ENCODE measurements around the gene SIX1.
A peak's percentile ranks its signal among the peaks of the same experiment; 100 is the strongest.

SIX1 gene

GRCh38 chr14:60642270-60643140 lies 6.8 kb downstream of the SIX1 start:
- DNase-seq (ENCODE audit: low spot score) = no peak

- DNase-seq (ENCODE audit: low spot score) = no peak
Observed at GRCh38 chr14:60641742-60642269, 7.5 kb downstream of the SIX1 start.

GRCh38 chr14:60640859-60641741 lies 8.2 kb downstream of the SIX1 start:
- no peak for DNase-seq (ENCODE audit: low spot score)

- DNase-seq (ENCODE audit: low spot score) = no peak
Observed at GRCh38 chr14:60639674-60640073, 9.6 kb downstream of the SIX1 start.

GRCh38 chr14:60637479-60638315 lies 11.6 kb downstream of the SIX1 start:
- DNase-seq (ENCODE audit: low spot score) = no peak

GRCh38 chr14:60636879-60637478 lies 12.3 kb downstream of the SIX1 start:
- DNase-seq (ENCODE audit: low spot score) = no peak

GRCh38 chr14:60634153-60634552 lies 15.1 kb downstream of the SIX1 start:
- DNase-seq (ENCODE audit: low spot score) = no peak

- DNase-seq (ENCODE audit: low spot score) = peak; percentile 43
Observed at GRCh38 chr14:60632777-60633176, 16.5 kb downstream of the SIX1 start.

- no peak for DNase-seq (ENCODE audit: low spot score)
Observed at GRCh38 chr14:60632257-60632656, 17.0 kb downstream of the SIX1 start.

- no peak for DNase-seq (ENCODE audit: low spot score)
Observed at GRCh38 chr14:60631842-60632241, 17.4 kb downstream of the SIX1 start.

GRCh38 chr14:60630129-60630528 lies 19.1 kb downstream of the SIX1 start:
- DNase-seq (ENCODE audit: low spot score) = no peak

GRCh38 chr14:60628892-60629291 lies 20.4 kb downstream of the SIX1 start:
- DNase-seq (ENCODE audit: low spot score) = no peak

- no peak for DNase-seq (ENCODE audit: low spot score)
Observed at GRCh38 chr14:60622917-60623257, 26.4 kb downstream of the SIX1 start.

GRCh38 chr14:60622210-60622916 lies 26.9 kb downstream of the SIX1 start:
- no peak for DNase-seq (ENCODE audit: low spot score)

- DNase-seq (ENCODE audit: low spot score) = no peak
Observed at GRCh38 chr14:60621386-60621785, 27.9 kb downstream of the SIX1 start.

GRCh38 chr14:60618241-60618640 lies 31.0 kb downstream of the SIX1 start:
- no peak for DNase-seq (ENCODE audit: low spot score)

GRCh38 chr14:60616461-60616959 lies 32.8 kb downstream of the SIX1 start:
- no peak for DNase-seq (ENCODE audit: low spot score)

- no peak for DNase-seq (ENCODE audit: low spot score)
Observed at GRCh38 chr14:60602291-60602690, 47.0 kb downstream of the SIX1 start.

- DNase-seq (ENCODE audit: low spot score) = no peak
Observed at GRCh38 chr14:60599727-60600126, 49.5 kb downstream of the SIX1 start.

GRCh38 chr14:60596139-60596538 lies 53.1 kb downstream of the SIX1 start:
- DNase-seq (ENCODE audit: low spot score) = no peak

- DNase-seq (ENCODE audit: low spot score) = no peak
Observed at GRCh38 chr14:60594062-60594461, 55.2 kb downstream of the SIX1 start.

Measured in SW480 (cell line).